ENCODE measurements around the gene TPO.

DNA sequence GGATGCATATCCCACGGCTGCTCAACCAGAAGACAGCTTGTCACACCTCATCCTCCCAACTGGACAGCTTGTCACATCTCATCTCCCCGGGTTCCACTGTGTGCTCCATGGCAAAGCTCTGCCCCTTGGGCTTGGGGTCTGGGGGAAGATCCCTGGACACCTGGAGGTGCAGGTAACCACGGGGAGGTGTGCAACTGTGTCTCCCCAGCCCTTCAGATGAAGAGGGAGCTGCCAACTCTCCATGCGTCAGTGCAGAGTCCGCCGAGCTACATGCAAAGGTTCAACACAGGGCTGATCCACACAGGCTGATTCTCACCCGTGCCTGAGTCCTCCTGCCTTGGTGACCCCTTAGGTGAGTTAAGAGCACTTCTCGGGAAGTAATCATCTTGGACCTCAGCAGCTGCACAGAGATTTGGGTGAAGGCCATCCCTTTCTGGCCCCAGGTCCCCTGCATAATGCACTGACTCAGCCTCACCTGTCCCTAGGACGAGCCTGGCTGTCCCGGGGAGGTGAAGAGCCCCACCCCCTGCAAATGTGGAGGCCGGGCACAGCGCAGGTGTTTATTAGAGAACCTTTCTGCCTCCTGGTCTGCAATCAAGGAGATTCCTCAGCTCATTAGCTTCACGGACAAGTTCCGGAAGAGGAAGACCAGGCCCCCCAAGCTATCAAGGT, 173.1 kb downstream of the TPO start:
- TF ChIP-seq, protein P1, sequence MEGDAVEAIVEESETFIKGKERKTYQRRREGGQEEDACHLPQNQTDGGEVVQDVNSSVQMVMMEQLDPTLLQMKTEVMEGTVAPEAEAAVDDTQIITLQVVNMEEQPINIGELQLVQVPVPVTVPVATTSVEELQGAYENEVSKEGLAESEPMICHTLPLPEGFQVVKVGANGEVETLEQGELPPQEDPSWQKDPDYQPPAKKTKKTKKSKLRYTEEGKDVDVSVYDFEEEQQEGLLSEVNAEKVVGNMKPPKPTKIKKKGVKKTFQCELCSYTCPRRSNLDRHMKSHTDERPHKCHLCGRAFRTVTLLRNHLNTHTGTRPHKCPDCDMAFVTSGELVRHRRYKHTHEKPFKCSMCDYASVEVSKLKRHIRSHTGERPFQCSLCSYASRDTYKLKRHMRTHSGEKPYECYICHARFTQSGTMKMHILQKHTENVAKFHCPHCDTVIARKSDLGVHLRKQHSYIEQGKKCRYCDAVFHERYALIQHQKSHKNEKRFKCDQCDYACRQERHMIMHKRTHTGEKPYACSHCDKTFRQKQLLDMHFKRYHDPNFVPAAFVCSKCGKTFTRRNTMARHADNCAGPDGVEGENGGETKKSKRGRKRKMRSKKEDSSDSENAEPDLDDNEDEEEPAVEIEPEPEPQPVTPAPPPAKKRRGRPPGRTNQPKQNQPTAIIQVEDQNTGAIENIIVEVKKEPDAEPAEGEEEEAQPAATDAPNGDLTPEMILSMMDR (IDR thresholded peaks at IDR 0.05): no peak
- TF ChIP-seq EZH2 (IDR thresholded peaks at IDR 0.05): no peak
